ENCODE results near the gene SVIL.
"Not testable (repeated sequence)": the region's sequence is repeated elsewhere in the genome, so short reads cannot be mapped to it uniquely, and the experiment has no call there.

The SVIL gene

DNA sequence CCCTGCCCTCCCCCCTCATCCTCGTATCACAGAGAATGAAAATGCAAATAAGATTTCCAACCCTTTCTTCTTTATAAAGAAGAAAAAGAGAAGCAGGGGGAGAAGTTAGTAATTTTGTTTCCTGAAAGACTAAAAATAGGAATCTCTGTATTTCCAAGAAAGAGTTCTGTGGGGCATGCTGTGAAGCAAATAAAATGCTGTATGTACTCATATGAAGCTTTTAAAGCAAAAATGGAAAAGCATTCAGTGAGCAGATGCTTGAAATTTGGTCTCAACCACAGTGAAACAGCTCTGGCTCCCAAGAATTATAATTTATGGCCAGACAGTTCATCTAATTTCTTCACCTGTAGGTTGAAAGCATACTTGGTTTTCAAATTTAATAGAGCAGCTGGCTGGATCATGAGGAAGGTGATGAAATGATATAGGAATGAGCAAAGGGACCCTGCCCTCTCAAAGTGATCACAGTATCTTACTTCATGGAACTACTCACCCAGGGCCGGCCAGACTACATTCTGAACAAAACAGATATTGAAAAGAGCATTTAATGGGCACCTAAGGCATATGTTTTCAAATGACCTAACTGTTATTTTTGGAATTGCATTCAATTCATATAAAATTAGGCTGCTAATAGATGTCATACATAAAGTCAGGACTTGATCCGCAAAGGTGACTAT lies 31.4 kb downstream of the SVIL start:
- no peak for DNase-seq (ENCODE audit: low spot score)

DNA sequence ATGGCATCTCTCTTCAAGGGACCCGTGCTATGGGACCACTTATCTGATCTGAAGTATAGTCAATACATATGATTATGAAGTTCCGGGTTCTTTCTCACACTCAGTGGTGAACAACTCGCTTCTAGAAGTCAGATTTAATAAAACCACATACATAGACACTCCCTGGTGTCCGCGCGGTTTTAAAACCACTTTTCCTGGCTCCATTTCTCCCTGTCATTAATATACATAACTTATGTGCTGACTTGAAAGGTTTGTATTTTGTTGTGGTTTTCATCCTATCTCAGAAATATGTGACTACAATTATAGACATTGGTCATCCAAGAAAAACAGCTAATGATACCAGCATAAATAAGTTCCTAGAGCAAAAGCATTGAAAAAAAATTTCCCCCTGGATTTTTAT lies 34.0 kb downstream of the SVIL start:
- DNase-seq (ENCODE audit: low spot score) = no peak

DNA sequence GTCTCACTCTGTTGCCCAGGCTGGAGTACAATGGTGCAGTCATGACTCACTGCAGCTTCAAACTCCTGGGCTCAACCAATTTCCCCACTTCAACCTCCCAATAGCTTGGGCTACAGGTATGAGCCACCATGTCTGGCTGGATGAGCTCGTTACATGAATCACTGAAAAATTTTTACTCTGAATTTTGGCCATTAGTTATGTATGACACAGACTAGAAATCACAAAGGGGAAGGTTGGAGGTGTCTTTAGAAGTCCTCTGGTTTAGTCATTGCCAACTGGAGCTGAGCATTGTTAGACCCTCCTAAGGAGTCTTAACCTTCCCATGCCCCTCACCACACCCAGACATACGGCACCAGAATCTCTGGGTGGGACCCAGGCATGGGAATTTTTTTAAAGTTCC lies 34.7 kb downstream of the SVIL start:
- no peak for DNase-seq (ENCODE audit: low spot score)

DNA sequence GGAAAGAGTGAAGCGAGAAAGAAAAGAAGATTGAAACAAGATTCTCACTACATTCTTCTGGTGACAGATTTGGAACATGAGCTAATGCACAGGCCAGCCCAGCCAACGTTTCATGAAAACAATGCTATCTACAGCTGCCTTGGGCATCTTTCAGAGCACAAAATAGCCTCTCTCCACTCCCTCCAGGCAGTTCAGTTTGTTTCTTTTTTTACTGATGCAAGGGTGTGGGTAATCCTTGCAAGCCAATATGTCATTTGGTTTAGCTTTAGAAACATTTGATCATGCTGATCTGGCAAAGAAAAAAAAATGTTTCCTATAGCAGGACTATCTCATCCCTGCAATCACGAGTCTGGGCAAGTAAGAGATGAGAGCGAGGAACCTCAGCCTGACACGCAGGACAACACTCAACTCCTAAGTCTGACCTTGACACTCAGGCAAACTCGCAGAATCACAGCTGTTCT lies 35.9 kb downstream of the SVIL start:
- no peak for DNase-seq (ENCODE audit: low spot score)

DNA sequence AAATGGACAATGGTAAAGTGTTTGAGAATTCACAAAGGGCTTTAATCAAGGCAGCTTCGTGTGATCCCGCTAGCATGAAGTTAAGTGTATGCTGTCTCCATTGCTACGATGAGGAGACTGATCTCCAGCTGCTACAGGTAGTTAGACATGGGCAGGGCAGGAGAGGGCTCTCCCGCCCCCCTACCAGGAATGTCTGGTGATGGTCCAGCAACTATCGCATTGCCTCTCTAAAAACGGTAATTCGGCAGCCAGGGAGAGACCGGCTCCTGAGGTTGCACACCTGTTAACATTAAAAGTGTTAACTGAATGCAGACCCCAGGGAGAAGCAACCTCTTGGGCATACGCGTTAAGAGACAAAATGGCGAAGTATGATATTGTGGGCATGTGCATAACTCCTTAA lies 37.9 kb downstream of the SVIL start:
- no peak for DNase-seq (ENCODE audit: low spot score)

DNA sequence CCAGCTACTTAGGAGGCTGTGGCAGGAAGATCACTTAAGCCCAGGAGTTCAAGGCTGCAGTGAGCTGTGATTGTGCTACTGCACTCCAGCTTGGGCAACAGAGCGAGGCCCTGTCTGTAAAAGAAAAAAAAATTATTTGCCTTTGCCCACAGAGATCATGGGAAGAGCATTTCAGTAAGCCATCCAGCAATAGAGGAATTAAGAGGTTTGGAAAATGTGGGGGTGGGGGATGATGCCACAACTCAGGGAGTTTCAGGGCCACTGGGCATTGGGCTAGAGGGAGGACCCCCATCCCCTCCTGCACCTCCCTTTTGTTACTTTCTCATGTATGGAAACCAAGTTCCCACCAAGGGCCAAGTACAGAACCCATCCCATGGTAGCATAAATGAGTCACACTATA lies 38.4 kb downstream of the SVIL start:
- DNase-seq (ENCODE audit: low spot score) = no peak

DNA sequence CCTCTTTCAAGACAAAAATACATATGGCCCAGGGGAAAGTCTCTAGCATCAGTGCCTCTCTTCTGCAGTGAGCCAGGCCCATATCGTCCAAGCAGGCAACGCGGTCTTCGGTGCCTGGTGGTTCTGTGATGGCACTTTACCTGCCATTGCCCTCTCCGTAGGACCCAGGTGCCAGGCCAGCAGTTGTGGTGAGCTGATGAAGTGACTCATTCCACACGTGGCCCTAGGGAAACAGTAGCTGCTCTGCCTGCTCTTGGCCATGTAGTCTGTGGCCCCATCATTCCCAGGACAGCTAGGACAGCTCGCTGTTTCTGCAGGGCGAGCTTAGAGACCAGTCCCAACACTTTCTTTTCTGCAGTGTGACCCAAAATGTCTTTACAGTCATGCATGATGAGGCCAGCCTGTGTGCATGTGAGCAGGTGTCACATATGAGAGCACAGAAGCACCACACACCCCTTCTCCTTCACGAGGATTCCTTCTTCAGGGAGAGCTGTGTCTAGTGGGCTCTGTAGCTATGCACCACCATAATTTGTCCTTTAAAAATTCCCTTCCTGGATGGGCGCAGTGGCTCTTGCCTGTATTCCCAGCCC lies 39.0 kb downstream of the SVIL start:
- no peak for DNase-seq (ENCODE audit: low spot score)

DNA sequence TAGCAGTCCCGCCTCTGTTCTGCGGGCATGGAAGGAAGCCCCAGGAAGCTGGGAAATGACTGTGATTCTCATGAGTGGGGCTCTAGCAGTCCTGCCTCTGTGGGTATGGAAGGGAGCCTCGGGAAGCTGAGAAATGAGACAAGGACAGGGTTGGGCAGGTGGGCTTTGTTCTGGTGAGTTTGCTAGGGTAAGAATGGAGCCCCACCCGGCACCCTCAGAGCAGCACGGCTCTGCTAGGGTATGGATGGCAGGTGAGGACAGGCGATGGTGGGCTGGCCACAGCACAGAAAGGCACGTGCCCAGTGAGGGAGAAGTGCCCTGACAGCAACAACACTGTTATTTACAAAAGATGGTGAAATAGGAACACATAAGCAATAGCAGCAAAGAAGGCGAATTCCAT lies 39.6 kb downstream of the SVIL start:
- no peak for DNase-seq (ENCODE audit: low spot score)

DNA sequence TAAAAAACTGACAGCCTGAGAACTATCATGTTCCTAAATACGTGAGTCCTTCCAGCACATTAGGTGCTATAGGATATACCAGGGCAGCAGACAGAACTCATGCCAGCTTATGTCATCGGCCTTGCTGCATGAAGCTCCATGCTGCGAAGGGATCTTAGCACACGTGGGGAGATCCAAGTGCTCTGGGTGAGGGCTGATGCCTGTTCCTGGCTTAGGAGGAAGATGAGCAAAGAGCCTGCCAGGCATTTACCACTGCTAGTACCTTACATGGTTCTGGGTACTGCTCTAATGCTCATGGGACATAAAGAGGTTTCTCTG lies 43.2 kb downstream of the SVIL start:
- no peak for DNase-seq (ENCODE audit: low spot score)

DNA sequence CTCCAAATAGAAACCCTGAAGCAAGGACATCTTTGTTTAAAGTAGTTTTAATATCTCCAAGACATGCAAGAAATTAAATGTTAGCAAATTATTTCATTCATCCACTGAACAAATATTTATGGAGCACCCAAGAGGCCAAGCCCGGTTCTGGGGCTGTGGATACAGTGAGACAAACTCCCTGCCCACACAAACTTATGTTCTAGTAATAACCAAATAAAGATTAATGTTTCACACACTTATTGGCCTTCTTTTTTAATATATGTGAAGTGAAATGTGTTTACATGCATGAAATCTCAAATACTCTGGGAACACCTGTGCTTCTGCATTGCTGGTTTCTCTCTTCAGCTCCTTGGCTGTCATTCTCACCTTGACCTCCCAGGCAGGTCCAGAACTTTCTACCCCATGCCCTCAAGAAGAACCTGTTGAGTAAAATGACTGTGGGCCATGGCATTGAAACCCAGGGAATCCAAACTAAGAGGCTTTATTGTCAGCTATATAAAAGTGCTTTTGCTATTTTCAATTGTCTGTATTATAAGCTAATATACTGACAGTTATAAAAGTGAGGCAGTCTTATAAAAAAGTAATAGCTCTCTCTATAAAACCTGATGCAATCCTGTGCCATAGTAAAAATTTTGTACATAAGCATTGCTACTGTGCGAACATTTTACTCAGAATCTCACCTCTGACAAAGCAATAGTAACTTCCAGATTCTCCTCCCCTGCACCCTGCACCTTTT lies 43.7 kb downstream of the SVIL start:
- no peak for DNase-seq (ENCODE audit: low spot score)

DNA sequence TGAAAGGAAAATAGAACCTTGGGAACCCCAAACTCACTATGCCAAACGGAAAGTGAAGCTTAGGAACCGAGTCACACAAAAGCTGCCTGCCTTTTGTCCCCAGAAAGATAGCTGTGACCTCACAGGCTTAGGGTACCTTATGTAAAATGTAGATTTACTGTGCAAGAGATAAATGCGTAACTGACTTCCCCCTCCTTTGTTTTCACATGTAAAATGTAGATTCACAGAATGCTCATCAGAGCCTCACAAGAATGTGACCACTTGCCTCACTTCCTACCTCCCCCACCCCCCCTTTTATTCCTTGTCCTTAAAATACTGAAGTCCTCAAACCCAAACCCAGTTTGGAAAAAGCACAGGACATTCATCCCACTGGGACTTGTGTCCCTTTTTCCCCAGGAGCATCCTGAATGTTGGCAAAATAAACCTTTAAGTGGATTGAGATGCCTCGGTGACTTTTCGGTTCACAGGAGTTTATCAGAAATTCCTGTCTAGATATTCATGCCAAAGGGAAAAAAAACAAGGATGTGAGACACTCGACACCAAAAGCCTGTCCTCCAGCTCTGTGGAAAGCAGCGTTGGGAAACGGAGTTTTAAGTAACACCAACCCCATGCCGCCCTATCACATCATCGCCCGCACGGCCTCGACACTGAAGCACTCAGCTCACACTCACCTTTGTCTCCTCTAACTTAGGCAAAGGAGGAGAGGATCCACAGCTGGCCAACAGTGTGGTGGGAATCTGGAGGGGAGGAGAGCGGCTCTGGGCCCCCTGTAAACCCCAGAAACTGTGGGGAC lies 45.9 kb downstream of the SVIL start:
- no peak for DNase-seq (ENCODE audit: low spot score)

DNA sequence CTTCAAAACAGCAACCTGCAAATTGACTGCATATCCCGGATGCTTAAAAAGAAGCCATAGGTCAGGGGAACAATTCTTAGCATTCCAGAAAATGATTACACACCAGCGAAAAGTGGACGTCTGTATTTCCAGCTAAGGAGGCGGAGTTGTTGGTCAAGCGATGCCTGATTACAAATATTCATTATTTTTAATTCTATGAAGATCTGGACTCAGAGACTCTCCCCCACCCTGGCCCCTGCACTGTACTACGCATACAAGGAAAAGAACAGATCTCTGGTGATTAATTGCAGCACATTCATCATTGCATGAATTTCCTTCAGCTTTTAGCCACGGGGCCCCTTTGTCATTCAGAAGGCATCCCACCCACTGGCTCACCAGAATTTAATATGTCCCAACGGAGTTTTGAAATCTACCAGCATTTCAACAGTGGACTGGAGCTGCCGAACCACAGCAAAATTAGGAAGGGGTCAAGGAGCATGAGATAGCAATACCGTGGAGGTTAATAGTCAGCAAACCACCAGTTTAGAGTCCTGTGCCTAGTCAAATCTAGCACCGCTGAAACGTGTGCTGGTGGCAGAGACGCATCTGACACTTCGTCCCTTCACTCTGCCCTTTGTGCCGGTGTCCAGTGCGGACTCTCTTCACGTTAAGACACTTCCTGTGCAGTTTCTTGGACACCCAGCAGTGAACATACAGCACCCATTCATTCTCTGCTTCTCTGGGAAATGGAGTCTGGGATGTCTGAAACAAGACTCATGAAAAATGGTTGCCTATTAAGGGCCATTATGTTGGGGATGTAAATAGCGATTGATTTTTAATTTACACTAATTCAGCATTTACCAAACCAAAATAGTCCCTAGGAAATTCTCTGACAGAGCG lies 46.8 kb downstream of the SVIL start:
- DNase-seq (ENCODE audit: low spot score) = not testable (repeated sequence)

DNA sequence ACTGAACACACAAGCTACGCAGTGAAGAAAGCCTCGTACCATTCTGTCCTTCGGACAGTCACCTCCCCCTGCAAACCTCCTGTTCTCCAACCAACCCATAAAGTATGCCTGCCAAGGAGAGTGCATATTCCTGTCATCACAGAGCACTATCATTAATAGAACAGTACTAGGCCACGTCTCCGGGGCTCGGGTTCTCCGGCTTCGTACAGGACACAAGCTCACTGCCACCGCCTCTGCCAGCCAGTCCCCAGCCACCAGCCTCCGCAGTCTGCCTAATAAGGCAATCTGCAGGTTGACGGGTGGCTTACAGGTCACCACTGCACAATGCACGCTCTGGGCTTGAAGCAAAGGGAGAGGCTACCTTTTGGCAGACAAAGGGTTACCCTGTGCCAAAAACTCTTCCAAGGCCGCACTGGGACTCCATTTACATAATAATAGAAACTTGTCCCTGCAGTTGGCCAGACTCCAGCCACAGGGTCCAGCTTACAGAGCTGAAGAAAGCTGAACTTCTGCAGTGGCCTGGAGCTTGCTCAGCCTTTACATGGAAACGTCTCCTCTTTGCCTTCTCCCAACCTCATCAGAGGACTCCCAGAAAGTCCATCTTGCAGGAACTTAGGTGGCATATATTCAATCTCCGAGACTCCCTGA lies 47.5 kb downstream of the SVIL start:
- DNase-seq (ENCODE audit: low spot score) = not testable (repeated sequence)

DNA sequence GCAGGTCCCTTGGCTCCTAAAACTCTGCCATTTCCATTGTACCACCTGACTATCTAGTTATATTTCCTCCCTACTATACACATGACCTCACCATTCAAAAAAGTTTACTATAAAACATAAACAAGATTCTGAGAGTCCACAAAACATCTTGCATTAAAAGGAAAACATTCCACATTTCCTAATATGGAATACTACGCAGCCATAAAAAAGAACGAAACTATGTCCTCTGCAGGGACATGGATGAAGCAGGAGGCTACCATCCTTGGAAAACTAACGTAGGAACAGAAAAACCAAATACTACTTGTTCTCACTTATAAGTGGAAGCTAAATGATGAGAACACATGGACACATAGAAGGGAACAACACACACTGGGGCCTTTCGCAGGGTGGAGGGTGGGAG lies 48.3 kb downstream of the SVIL start:
- DNase-seq (ENCODE audit: low spot score) = no peak

DNA sequence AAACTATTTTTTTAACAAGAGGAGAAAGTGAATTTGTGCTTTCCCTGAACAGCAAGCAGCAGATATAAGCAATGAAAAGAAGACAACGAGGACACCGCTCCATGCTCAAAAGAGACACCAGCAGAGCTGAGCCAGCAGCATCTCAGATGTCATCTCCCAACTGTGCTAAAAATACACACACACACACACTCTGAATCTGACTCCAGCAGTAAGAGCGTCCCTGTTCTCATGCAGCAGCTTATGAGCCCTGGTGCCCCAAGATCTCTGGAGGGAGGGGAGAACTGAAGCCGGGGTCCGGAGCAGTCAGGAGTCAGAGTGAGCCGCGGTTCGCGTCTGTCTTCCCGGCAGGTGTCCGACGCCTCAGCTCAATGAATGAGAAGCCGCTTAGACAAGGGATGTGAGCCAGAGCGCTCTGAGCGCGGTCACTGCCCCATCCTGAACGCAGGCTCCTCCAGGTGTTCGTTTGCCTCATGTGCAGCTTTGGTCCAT lies 49.2 kb downstream of the SVIL start:
- DNase-seq (ENCODE audit: low spot score) = no peak

DNA sequence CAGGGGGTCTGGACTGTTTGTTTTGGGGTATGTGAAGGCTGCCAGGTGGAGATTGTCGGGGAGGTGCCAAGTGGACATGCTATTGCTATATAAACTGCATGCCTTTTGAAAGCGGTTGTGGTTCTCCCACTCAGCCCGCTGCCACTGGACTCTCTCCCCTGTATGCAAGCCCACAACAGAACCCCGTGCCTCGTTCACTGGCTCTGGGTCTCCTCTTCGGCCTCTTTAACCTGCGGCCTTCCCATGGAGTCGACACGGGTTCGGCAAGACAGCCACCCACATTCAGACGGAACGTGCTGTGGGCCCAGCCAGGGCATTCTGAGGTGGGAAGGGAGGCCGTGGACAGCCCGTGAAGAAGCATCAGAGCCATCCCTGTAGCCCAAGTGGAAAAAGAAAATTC lies 50.3 kb downstream of the SVIL start:
- DNase-seq (ENCODE audit: low spot score) = no peak

DNA sequence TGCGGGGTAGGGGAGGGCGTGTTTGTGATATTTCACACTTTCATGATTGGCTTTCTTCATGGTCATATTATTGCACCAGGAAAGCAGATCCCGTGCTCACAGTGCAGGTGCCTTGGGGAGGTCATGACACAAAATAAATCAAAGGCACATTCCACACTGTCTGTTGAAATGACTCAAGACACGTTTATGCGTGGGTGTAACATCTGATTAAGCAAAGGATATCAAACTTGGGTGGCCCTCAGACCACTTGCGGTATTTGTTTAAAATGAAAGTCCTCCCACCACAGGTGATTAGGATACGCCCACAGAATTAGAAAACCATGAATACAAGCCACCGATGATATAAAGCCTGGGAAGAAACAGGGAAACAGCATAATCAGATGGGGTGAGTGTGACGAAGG lies 51.1 kb downstream of the SVIL start:
- no peak for DNase-seq (ENCODE audit: low spot score)

DNA sequence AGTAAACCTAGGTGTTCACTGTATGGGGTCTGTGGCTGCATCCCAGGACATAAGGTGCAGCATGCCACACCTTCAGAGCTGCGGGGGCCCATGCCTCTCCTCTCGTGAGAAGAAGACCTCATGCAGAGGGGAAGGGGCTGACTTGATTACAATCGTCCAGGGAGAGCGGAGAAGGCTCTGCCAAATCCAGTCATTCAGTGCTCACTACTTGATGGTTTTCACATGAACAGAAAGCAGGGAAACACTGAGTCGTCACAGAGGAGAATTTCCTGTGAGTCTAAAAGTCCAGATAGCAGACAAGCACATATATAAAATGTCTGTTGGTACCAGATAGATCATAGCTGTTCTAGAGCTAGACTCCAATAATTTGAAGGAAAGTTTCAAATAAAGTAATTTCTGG lies 52.0 kb downstream of the SVIL start:
- not testable (repeated sequence) for DNase-seq (ENCODE audit: low spot score)

DNA sequence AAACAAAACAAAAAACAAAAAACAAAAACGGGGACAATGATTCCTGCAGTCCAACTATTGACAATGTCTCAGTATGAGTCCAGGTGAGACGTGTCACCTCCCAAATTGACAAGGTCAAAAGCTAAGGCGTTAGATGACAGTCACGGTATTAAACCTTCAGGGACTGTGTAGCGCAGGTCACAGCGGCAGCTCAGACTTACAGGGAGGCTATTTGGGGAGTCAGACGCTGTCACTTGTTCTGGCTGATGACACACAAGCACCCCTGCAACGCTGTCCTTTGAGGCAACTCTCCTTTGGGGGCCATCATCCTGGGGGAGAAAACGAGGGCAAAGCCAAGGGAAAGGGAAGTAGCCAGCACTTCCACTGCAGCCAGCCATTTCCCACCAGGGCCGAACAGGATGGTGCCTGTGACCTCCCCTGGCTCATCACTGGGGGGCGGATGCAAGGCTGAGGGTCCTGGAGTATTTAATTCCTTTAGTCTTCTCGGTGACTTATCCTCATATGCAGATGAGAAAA lies 55.3 kb downstream of the SVIL start:
- DNase-seq (ENCODE audit: low spot score) = no peak

DNA sequence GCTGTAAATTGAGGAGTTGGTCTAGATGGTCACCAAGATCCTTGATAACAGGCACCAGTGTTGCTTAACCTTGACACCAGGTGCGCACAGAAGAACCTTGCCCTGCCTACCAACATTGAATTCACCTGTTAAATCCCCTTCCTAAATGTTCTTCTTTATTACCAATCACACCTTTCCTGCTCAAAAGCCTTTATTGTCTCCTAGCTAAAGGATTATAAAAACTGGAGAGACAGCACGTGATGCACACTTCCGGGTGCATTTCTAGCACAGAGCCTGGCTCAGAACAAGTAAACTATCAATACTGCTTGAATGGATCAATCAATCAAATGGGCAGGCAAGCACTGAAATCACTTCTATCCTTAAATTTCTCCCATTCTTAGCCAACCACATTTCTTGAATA lies 56.3 kb downstream of the SVIL start:
- no peak for DNase-seq (ENCODE audit: low spot score)

DNA sequence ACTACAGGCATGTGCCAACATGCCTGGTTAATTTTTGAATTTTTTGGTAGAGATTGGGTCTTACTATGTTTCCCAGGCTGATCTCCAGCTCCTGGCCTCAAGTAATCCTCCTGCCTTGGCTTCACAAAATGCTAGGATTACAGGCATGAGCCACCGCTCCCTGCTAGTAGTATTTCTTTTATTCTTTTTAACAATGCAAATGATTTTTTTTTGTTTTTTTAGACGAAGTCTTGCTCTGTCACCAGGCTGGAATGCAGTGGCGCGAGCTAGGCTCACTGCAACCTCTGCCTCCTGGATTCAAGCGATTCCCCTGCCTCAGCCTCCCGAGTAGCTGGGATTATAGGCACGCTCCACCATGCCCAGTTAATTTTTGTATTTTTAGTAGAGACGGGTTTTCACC lies 58.1 kb downstream of the SVIL start:
- no peak for DNase-seq (ENCODE audit: low spot score)

Measured in HuH-7 (cell line).